Measurements from ENCODE around the gene CDC14A. TPM values are rescaled to one million over a fixed set of nuclear protein-coding genes. Genes with fewer than 3 reads are reported as not detected.

Gene CDC14A
- total and polyA plus RNA-seq, 10 donors, result 3.8 to 58.5 (median 27.3) TPM

DNA sequence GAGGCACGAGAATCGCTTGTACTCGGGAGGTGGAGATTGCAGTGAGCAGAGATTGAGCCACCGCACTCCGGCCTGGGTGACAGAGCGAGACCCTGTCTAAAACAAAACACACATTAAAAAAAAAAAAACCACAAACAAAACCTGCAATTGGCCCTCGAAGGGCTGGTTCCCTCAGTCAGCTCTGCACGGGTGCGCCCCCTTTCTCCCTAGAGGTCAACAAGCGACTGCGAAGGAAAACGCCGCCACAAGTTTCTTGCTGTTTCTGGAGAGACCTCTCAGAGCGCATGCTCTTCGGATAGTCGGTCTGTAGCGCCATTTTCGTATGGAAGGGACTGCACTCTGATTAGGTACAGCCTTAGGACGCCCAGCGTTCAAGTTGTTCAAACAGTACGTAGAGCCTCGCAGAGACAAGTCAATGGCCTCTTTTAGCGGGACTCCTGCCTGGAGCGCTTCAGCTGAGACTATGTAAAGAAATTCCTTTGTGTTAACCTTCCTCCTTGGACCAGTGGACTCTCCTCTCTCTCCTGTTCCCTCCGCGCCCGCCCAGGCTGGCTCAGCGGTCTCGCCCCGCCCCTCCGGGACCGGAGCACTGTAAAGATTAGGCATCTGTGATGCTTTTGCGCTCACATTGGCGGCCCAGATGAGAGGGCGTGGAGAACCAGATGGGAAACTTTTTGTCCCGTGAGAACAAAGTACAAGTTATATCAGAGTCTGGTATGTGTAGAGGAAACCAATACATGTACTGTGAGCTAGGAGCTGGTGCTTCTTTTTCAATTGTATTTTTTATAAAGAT lies 1.0 kb upstream of the CDC14A start:
- intact Hi-C loops (cut with DNase I; ENCODE audit: low total_unique reads), result loop anchor here (10.0 kb wide), 3 partner anchors 86 to 216 kb away; partner anchors contain the start of genes RTCA, SASS6 and TRMT13
- Histone ChIP-seq H3K4me3 (peak overlapping the region; percentile 77 to 98 (median 96)), H3K9me3 (no peaks in the 10 kb centered on the region), H3K36me3 (peaks cover 0 to 10% (median 1%) of the 10 kb centered on the region in 6 donors), H3K27ac (peak overlapping the region; percentile 88 to 96 (median 94)), H3K4me1 (peaks cover 24 to 41% (median 36%) of the 10 kb centered on the region in 6 donors), H3K27me3 (replicated peaks in 1 of 7) (no peaks in the 10 kb centered on the region)
- peak in 1 of 3 donors; percentile 61 for TF ChIP-seq POLR2A (IDR thresholded peaks at IDR 0.05)
- TF ChIP-seq POLR2AphosphoS5 (IDR thresholded peaks at IDR 0.05), result peak; percentile 88 to 94 (median 89)
- TF ChIP-seq CTCF (IDR thresholded peaks at IDR 0.05 in 8 of 11, conservative IDR thresholded peaks at IDR 0.05 in 3 of 11), result peak in 8 of 11 experiments; percentile 9 to 50 (median 40)
- peak; percentile 94 for DNase-seq
- 2 to 3% (median 3%) methylated on average over 36 of the region's 36 CpGs for WGBS, 5 donors

GRCh38 chr1:100353071-100353801 lies 930 bp downstream of the CDC14A start:
- H3K4me1 ChIP-seq, result peaks cover 35 to 61% (median 48%) of the 10 kb centered on the region in 6 donors
- peaks cover 0 to 11% (median 1%) of the 10 kb centered on the region in 6 donors for H3K36me3 ChIP-seq
- H3K27me3 ChIP-seq (replicated peaks in 1 of 7), result no peaks in the 10 kb centered on the region
- TF ChIP-seq POLR2AphosphoS5 (IDR thresholded peaks at IDR 0.05) (no peak), CTCF (IDR thresholded peaks at IDR 0.05 in 8 of 11, conservative IDR thresholded peaks at IDR 0.05 in 3 of 11) (no peak), POLR2A (IDR thresholded peaks at IDR 0.05) (no peak)
- intact Hi-C loops (cut with DNase I; ENCODE audit: low total_unique reads), result loop anchor here (10.0 kb wide), 3 partner anchors 88 to 218 kb away; partner anchors contain the start of genes RTCA, SASS6 and TRMT13
- no peaks in the 10 kb centered on the region for H3K9me3 ChIP-seq
- peak overlapping the region; percentile 77 to 98 (median 96) for H3K4me3 ChIP-seq
- 0 to 1% (median 1%) methylated on average over 28 of the region's 28 CpGs for WGBS, 5 donors
- peak; percentile 89 for DNase-seq
- peak overlapping the region; percentile 88 to 96 (median 94) for H3K27ac ChIP-seq

- no peak for TF ChIP-seq POLR2AphosphoS5 (IDR thresholded peaks at IDR 0.05)
- TF ChIP-seq CTCF (IDR thresholded peaks at IDR 0.05 in 8 of 11, conservative IDR thresholded peaks at IDR 0.05 in 3 of 11), result no peak
- Histone ChIP-seq H3K36me3 (peaks cover 0 to 11% (median 1%) of the 10 kb centered on the region in 6 donors), H3K27ac (peak overlapping the region in 5 of 8 donors; percentile 91 to 96 (median 94)), H3K4me1 (peaks cover 42 to 68% (median 55%) of the 10 kb centered on the region in 6 donors), H3K4me3 (peak overlapping the region in 7 of 8 donors; percentile 10 to 98 (median 95)), H3K9me3 (no peaks in the 10 kb centered on the region), H3K27me3 (replicated peaks in 1 of 7) (no peaks in the 10 kb centered on the region)
- WGBS, 5 donors, result 57 to 77% (median 73%) methylated on average over 1 of the region's 1 CpG
- no peak for DNase-seq
- intact Hi-C loops (cut with DNase I; ENCODE audit: low total_unique reads), result loop anchor here (10.0 kb wide), 3 partner anchors 89 to 219 kb away; partner anchors contain the start of genes RTCA, SASS6 and TRMT13
Observed at GRCh38 chr1:100353988-100354387, 1.7 kb downstream of the CDC14A start.
